K562 (cell line): ENCODE measurements around the gene CDC6. TPM values are rescaled to one million over a fixed set of nuclear protein-coding genes. Genes with fewer than 3 reads are reported as not detected.
A peak's percentile ranks its signal among the peaks of the same experiment; 100 is the strongest.

Experiments
- DMBX1 ChIP-seq: fragments of 250-450 bp; sonication (Bioruptor Pico); IDR thresholded peaks from 2 replicates; pipeline ENCODE4 v1.8.0; 2022; ENCODE audit warnings: inconsistent platforms, mild to moderate bottlenecking, moderate library complexity, borderline replicate concordance
- ELF2 ChIP-seq: fragments of 250-450 bp; sonication (Bioruptor Pico); IDR thresholded peaks from 2 replicates; pipeline ENCODE4 v1.5.0; 2021; ENCODE audit warnings: mild to moderate bottlenecking
- ELF4 ChIP-seq: fragments of 450-650 bp; formaldehyde crosslinking; IDR thresholded peaks from 2 replicates; pipeline ENCODE4 v1.4.0; 2022; ENCODE audit warnings: missing genetic modification characterization
- EWSR1 ChIP-seq: fragments of 450-650 bp; IDR thresholded peaks from 2 replicates; pipeline ENCODE4 v1.6.1; 2018; ENCODE audit warnings: borderline replicate concordance, mild to moderate bottlenecking, low read depth, moderate library complexity; ENCODE audit not compliant: partially characterized antibody
- FOXM1 ChIP-seq, 2 experiments: fragments of 450-650 bp in 1 of 2; sonication (generic) in 1 of 2; formaldehyde crosslinking in 1 of 2; IDR thresholded peaks; 2 replicates each; pipeline versions ENCODE4 v1.6.1 to v1.9.0; 2017 to 2022; ENCODE audit warnings: low read depth in 2 of 2, mild to moderate bottlenecking in 2 of 2, missing genetic modification reagents in 1 of 2, moderate library complexity in 1 of 2
- HOXB6 ChIP-seq: fragments of 250-450 bp; sonication (Bioruptor Pico); IDR thresholded peaks from 2 replicates; pipeline ENCODE4 v1.5.1; 2022; ENCODE audit warnings: mild to moderate bottlenecking, borderline replicate concordance
- ILK ChIP-seq: fragments of 450-650 bp; IDR thresholded peaks from 2 replicates; pipeline ENCODE4 v1.6.1; 2016; ENCODE audit warnings: missing genetic modification characterization, low read depth, mild to moderate bottlenecking, missing compliant biosample characterization, moderate library complexity, borderline replicate concordance
- NFATC3 ChIP-seq: fragments of 450-650 bp; IDR thresholded peaks from 2 replicates; pipeline ENCODE4 v1.6.1; 2017; ENCODE audit warnings: mild to moderate bottlenecking
- NFRKB ChIP-seq: fragments of 450-650 bp; IDR thresholded peaks from 2 replicates; pipeline ENCODE4 v1.6.1; 2016; ENCODE audit warnings: low read depth
- PCBP2 ChIP-seq: fragments of 200-400 bp; formaldehyde crosslinking; IDR thresholded peaks from 2 replicates; pipeline ENCODE4 v1.6.1; 2018; ENCODE audit warnings: low read length, low read depth, mild to moderate bottlenecking, moderate library complexity; ENCODE audit not compliant: poor library complexity, severe bottlenecking
- POLR2H ChIP-seq: IDR thresholded peaks from 2 replicates; pipeline ENCODE4 v1.6.1; 2016; ENCODE audit warnings: missing genetic modification characterization, low read depth, mild to moderate bottlenecking, control low read depth, missing compliant biosample characterization, moderate library complexity
- POLR3A ChIP-seq: IDR thresholded peaks from 2 replicates; pipeline ENCODE4 v1.6.1; 2011; ENCODE audit warnings: borderline replicate concordance, mild to moderate bottlenecking, moderate library complexity; ENCODE audit not compliant: insufficient read length, insufficient read depth; ENCODE audit errors: extremely low read depth
- PREB ChIP-seq: sonication (generic); formaldehyde crosslinking; IDR thresholded peaks from 2 replicates; pipeline ENCODE4 v1.8.1; 2023; ENCODE audit warnings: mild to moderate bottlenecking, missing genetic modification reagents
- PYGO2 ChIP-seq: fragments of 450-650 bp; IDR thresholded peaks from 2 replicates; pipeline ENCODE4 v1.6.1; 2016; ENCODE audit warnings: mild to moderate bottlenecking, missing genetic modification characterization, moderate library complexity, missing compliant biosample characterization
- RBM34 ChIP-seq: fragments of 200-400 bp; formaldehyde crosslinking; IDR thresholded peaks from 2 replicates; pipeline ENCODE4 v1.6.1; 2018; ENCODE audit warnings: low read length, borderline replicate concordance; ENCODE audit not compliant: insufficient read depth
- RNF2 ChIP-seq: sonication (generic); IDR thresholded peaks from 2 replicates; pipeline ENCODE4 v1.6.1; 2016
- SIN3B ChIP-seq: fragments of 450-650 bp; IDR thresholded peaks from 2 replicates; pipeline ENCODE4 v1.6.1; 2017; ENCODE audit warnings: low read depth, mild to moderate bottlenecking, moderate library complexity
- TRIM25 ChIP-seq: fragments of 450-650 bp; IDR thresholded peaks from 2 replicates; pipeline ENCODE4 v1.7.0; 2016; ENCODE audit warnings: borderline replicate concordance
- ZC3H8 ChIP-seq: fragments of 450-650 bp; IDR thresholded peaks from 2 replicates; pipeline ENCODE4 v1.6.1; 2017
- ZFP1 ChIP-seq: fragments of 450-650 bp; formaldehyde crosslinking; IDR thresholded peaks from 2 replicates; pipeline ENCODE4 v1.4.0; 2020; ENCODE audit warnings: mild to moderate bottlenecking, mixed read lengths
- ZKSCAN3 ChIP-seq: fragments of 250-450 bp; sonication (Bioruptor Pico); IDR thresholded peaks from 2 replicates; pipeline ENCODE4 v1.4.0; 2020
- ZNF184 ChIP-seq: sonication (generic); formaldehyde crosslinking; IDR thresholded peaks from 2 replicates; pipeline ENCODE4 v1.5.0; 2020; ENCODE audit warnings: missing genetic modification reagents
- ZNF512 ChIP-seq: IDR thresholded peaks from 2 replicates; pipeline ENCODE4 v1.6.1; 2016; ENCODE audit warnings: missing genetic modification characterization, missing compliant biosample characterization
- ZNF695 ChIP-seq: fragments of 450-650 bp; formaldehyde crosslinking; IDR thresholded peaks from 2 replicates; pipeline ENCODE4 v1.4.0; 2020; ENCODE audit warnings: mild to moderate bottlenecking, moderate library complexity
- ZNF77 ChIP-seq: fragments of 250-450 bp; sonication (Bioruptor Pico); IDR thresholded peaks from 2 replicates; pipeline ENCODE4 v1.5.0; 2020
- polyA plus RNA-seq, 8 experiments: library from polyadenylated mRNA; depleted of rRNA in 4 of 8; stranded (reverse) in 5 of 8; unstranded in 3 of 8; fragments of >200 nt; fragmentation: Nextera tagmentation in 2 of 8; fragmentation: Illumina TruSeq in 1 of 8; extraction: Ambion mirVana in 2 of 8; extraction: Trizol in 1 of 8; gene quantifications; 2 replicates each; pipeline versions ENCODE4 v1.2.1 to v1.2.3, GENCODE V29; 2011 to 2014; ENCODE audit warnings: inconsistent platforms in 1 of 8, missing spikeins in 1 of 8
- total RNA-seq, 7 experiments: library from RNA; depleted of rRNA in 6 of 7; stranded (reverse); fragments of >200 nt in 6 of 7; fragmentation: Illumina TruSeq in 2 of 7; extraction: Trizol in 2 of 7; gene quantifications; 2 replicates each; pipeline versions ENCODE4 v1.2.1 to v1.2.3, GENCODE V29; 2011 to 2021; ENCODE audit warnings: low replicate concordance in 1 of 7

The CDC6 gene
- total and polyA plus RNA-seq, 9 of the 15 experiments (the other 6 are each of a cell fraction or from before 2014, with no cell fraction given), result 29.6 to 141 (median 106) TPM

- TF ChIP-seq ILK (tag) (no peak), NFATC3 (no peak), SIN3B (no peak), POLR3A (no peak), ZNF77 (CRISPR knock-in tag) (no peak), ZNF512 (no peak), ZC3H8 (no peak), PCBP2 (no peak), PREB (no peak), ZFP1 (CRISPR knock-in tag) (no peak), PYGO2 (tag) (no peak), TRIM25 (no peak), FOXM1 (IDR thresholded peaks at IDR 0.05; ENCODE audit: low read depth) (peak; percentile 68; the same call in 1 of the 2 replicates), FOXM1 (CRISPR knock-in tag; IDR thresholded peaks at IDR 0.05; ENCODE audit: low read depth) (no peak), EWSR1 (no peak), HOXB6 (CRISPR knock-in tag) (no peak), ZKSCAN3 (CRISPR knock-in tag) (no peak), ELF2 (CRISPR knock-in tag) (peak; percentile 72; the same call in 1 of the 2 replicates), RBM34 (no peak), ZNF184 (CRISPR knock-in tag) (no peak), POLR2H (tag) (no peak), ZNF695 (CRISPR knock-in tag) (no peak), NFRKB (no peak), DMBX1 (no peak), ELF4 (CRISPR knock-in tag) (0 out of 2 replicates have a peak, but pooled peaks have one; percentile 20), RNF2 (no peak)
Measured at GRCh38 chr17:40322358-40323315, 35.0 kb downstream of the CDC6 start (continued).
